Measurements from ENCODE around the gene ST6GALNAC3.
"Not testable (repeated sequence)": the region's sequence is repeated elsewhere in the genome, so short reads cannot be mapped to it uniquely, and the experiment has no call there.

Gene ST6GALNAC3

DNA sequence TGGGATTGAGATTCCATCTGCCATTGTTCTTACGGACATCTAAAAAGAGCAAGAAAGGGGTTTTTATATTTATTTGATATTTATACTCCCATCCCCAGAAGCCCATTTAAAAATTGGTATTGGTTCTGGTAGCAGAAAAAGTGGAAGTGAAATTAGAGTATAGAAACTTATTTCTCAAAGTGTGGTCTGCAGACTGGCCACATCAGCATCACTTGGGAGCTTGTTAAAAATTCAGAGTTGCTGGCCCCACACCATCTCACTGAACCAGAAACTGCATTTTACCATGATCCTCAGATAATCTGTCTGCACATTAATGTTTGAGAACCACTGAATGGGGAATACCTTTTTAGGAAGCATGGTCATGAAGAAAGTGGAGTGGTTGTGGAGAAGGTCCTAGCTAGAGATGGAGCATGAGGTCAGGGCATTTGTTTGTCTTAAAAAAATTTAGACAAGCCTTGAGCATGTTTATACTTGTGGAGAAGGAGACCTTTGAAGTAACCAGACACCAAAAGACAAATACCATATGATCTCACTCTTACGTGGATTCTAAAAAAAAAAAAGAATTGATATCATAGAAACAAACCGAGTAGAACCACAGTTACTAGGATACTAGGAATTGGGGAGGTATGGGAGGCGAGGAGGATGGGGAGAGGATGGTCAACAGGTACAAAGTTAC, 116.3 kb downstream of the ST6GALNAC3 start:
- DNase-seq (ENCODE audit: low read depth): no peak

DNA sequence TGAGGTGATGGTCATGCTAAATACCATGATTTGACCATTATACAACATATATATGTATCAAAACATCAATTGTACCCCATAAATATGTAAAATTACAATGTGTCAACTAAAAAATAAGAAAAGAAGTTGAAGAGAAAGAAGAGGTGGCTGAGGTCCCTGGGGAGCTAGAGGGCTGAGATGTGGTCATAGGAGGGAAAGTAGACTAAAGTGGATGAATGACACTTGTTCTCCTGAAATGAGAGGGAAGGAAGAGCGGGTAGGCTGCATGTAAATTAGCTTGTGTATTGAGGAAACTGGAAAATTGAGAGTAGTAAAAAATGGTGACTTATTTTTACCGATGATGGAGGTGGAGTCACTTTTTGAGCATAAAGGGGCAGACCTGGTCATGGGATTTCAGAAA, 117.0 kb downstream of the ST6GALNAC3 start:
- DNase-seq (ENCODE audit: low read depth): no peak

GRCh38 chr1:76198452-76198851, 123.9 kb downstream of the ST6GALNAC3 start:
- no peak for DNase-seq (ENCODE audit: low read depth)

GRCh38 chr1:76202670-76203069, 128.1 kb downstream of the ST6GALNAC3 start:
- no peak for DNase-seq (ENCODE audit: low read depth)

DNA sequence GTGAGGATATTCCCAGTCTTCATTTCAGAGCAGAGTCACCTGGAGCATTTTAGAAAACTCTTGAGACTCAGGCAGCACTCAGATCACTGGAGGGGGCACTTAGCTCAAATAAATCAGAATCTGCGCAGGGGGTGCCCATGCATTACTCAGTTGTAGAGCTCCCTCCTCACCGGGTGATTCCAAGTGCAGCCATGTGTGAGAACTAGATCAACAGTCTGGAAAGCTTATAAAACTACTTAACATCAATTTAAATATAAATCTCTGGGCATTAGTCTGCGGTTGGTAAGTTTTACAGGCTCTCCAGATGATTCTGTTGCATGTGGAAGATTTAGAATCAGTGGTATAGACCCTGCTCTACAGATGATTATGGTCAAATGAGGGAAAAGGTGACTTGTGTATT, 128.6 kb downstream of the ST6GALNAC3 start:
- no peak for DNase-seq (ENCODE audit: low read depth)

GRCh38 chr1:76209238-76209637, 134.7 kb downstream of the ST6GALNAC3 start:
- no peak for DNase-seq (ENCODE audit: low read depth)

- no peak for DNase-seq (ENCODE audit: low read depth)
These were observed 135.1 kb downstream of the ST6GALNAC3 start for GRCh38 chr1:76209648-76210047.

- DNase-seq (ENCODE audit: low read depth): no peak
These were observed 135.6 kb downstream of the ST6GALNAC3 start for GRCh38 chr1:76210160-76210559.

- no peak for DNase-seq (ENCODE audit: low read depth)
These were observed 144.3 kb downstream of the ST6GALNAC3 start for GRCh38 chr1:76218888-76219287.

DNA sequence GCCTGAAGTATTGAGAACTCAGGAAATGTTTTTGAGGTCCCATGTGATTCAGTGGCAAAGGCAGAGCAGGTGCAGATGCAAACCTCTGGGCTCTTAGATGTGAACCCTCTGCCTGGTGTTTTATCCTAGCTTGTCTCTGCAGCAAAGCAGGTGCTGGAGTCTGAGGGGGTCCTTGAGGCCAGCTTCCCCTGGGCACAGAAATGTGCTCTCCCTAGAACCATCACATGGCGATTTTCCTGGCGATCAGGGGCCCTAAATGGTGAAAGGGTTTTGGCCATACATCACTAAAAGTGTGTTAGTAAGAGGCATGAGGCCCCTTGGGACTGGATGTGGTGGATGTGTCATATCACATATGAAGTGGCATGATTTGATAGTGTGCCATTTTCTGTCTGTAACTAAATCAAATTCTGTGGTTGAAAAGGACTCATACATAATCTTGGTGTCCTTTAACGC, 144.8 kb downstream of the ST6GALNAC3 start:
- DNase-seq (ENCODE audit: low read depth): peak; percentile 1

GRCh38 chr1:76224752-76225151, 150.2 kb downstream of the ST6GALNAC3 start:
- no peak for DNase-seq (ENCODE audit: low read depth)

- no peak for DNase-seq (ENCODE audit: low read depth)
These were observed 151.0 kb downstream of the ST6GALNAC3 start for GRCh38 chr1:76225526-76225925.

- no peak for DNase-seq (ENCODE audit: low read depth)
These were observed 153.1 kb downstream of the ST6GALNAC3 start for GRCh38 chr1:76227621-76228020.

GRCh38 chr1:76229279-76230005, 154.9 kb downstream of the ST6GALNAC3 start:
- no peak for DNase-seq (ENCODE audit: low read depth)

DNA sequence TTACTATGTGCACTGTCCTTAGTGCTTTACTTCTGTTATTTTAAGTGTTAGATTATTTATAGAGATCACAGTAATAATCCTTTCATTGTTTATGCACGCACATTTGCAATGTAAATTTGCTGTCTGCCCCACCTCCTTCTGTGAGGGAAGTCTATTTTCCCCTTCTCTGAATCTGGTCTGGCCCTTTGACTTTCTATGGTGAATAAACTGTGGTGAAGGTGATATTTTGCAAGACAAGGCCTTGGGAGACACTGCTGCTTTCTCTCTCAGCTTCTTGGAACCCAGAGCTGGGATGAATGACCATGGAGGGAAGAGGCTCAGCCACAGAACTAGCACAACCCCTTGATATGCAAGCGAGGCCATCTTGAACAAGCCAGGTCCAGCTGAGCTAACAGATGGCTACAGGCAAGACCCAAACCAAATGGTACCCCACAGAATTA, 156.3 kb downstream of the ST6GALNAC3 start:
- DNase-seq (ENCODE audit: low read depth): no peak

- no peak for DNase-seq (ENCODE audit: low read depth)
These were observed 156.8 kb downstream of the ST6GALNAC3 start for GRCh38 chr1:76231320-76231719.

DNA sequence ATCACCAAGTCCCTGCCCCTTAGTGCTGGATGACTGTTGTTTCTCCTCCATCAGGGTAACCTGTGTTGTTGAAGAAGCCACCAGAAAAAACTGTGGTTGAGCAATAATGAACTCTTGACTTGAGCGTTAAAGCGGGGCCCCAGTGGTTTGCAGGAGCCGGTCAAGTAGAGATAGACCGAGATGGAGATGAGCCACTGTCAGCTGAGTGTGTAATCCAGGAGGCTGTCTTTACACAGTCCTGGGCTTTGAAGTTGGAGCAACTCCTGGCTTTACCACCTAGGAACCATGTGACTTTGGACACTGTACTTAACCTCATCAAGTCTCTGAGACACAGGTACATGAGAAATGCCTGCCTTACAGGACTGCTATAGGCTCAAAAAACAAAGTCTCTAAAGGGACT, 158.1 kb downstream of the ST6GALNAC3 start:
- DNase-seq (ENCODE audit: low read depth): no peak

- DNase-seq (ENCODE audit: low read depth): no peak
These were observed 159.5 kb downstream of the ST6GALNAC3 start for GRCh38 chr1:76234061-76234460.

DNA sequence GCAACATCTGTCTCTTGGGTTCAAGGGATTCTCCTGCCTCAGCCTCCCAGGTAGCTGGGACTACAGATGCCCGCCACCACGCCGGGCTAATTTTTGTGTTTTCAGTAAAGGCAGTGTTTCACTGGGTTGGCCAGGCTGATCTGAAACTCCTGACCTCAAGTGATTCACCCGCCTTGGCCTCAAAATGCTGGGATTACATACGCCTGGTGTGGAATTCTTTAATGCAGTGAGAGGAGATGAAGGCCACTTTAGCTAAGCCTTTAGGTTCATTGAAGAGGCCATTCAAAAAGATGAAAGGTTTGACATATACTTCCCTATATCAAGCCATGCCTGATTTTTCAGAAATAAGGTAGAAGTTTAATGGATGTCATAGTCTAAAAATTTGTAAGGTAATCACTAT, 162.7 kb downstream of the ST6GALNAC3 start:
- DNase-seq (ENCODE audit: low read depth): no peak

- DNase-seq (ENCODE audit: low read depth): no peak
These were observed 163.6 kb downstream of the ST6GALNAC3 start for GRCh38 chr1:76238094-76238628.

GRCh38 chr1:76239470-76239918, 164.9 kb downstream of the ST6GALNAC3 start:
- no peak for DNase-seq (ENCODE audit: low read depth)

DNA sequence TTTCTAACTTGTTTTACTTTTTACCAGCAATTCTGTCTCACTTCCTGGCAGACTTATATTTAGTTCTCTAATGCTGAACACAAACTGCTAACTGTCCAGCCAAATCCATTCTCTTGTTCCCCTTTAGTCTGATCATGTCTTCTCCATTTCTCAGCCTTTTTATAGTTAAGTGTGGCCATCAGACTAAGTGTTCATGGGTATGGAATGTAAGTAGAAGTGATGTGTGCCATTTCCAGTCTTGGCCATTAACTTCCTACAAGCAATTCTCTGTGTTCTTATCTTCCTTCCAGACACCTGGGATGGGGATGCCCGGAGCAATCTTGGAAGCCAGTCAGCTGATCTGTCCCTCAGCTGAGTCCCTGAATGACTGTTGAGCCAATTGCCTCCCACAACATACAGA, 165.8 kb downstream of the ST6GALNAC3 start:
- no peak for DNase-seq (ENCODE audit: low read depth)

DNA sequence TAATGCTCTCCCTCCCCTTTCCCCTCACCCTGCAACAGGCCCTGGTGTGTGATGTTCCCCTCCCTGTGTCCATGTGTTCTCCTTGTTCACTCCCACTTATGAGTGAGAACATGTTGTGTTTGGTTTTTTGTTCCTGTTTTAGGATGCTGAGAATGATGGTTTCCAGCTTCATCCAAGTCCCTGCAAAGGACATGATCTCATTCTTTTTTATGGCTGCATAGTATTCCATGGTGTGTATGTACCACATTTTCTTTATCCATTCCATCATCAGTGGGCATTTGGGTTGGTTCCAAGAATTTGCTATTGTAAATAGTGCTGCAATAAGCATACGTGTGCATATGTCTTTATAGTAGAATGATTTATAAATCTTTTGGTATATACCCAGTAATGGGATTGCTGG, 168.0 kb downstream of the ST6GALNAC3 start:
- not testable (repeated sequence) for DNase-seq (ENCODE audit: low read depth)

Data from activated T-cell treated with anti-CD3 and anti-CD28 coated beads for 48 hours (primary cell).